IMR-90 (cell line): ENCODE measurements around the gene TIPARP. TPM values are rescaled to one million over a fixed set of nuclear protein-coding genes. Genes with fewer than 3 reads are reported as not detected.
"Not testable (repeated sequence)": the region's sequence is repeated elsewhere in the genome, so short reads cannot be mapped to it uniquely, and the experiment has no call there.

Experiments
- ATAC-seq: fragments of 200-7000 bp; cut with Tn5 transposase; 2 replicates; pipeline ENCODE4 v1.9.1; 2020; ENCODE audit warnings: low read depth, mild to moderate bottlenecking, moderate library complexity
- BruUV-seq: library from RNA; stranded (reverse); fragments of 400-500 nt; replicated peaks from 2 replicates; lab custom pipeline; 2021; lab: Mats Ljungman, UMichigan
- CTCF ChIA-PET: fragments of 300-600 bp; formaldehyde crosslinking; extraction: SDS; loops from one replicate; lab custom pipeline; 2021; ENCODE audit warnings: antibody characterized with exemption; lab: Yijun Ruan, JAX
- POLR2A ChIA-PET: fragments of 300-600 bp; sonication (Branson Sonifier 250); formaldehyde crosslinking; loops from one replicate; lab custom pipeline; 2022; ENCODE audit warnings: antibody characterized with exemption; ENCODE audit not compliant: unreplicated experiment; lab: Charles Lee
- DNase-seq: peaks from one replicate; pipeline ENCODE4 v3.0.0; 2013
- H2AFZ ChIP-seq: replicated peaks from 2 replicates; pipeline ENCODE3; 2013; ENCODE audit warnings: low read length, mild to moderate bottlenecking; ENCODE audit not compliant: poor library complexity
- H2AK5ac ChIP-seq: 2 replicates; pipeline ENCODE4 v1.6.1; 2013; ENCODE audit warnings: low read depth, low read length, inconsistent platforms
- H2AK9ac ChIP-seq: replicated peaks from 2 replicates; pipeline ENCODE3; 2013; ENCODE audit warnings: mild to moderate bottlenecking, low read depth, low read length, moderate library complexity; ENCODE audit not compliant: poor library complexity
- H2BK120ac ChIP-seq: 2 replicates; pipeline ENCODE4 v1.6.1; 2013; ENCODE audit warnings: low read depth, low read length, inconsistent platforms
- H2BK15ac ChIP-seq: 3 replicates; pipeline ENCODE4 v1.6.1; 2013; ENCODE audit warnings: low read depth, low read length, inconsistent platforms
- H2BK20ac ChIP-seq: 2 replicates; pipeline ENCODE4 v1.6.1; 2013; ENCODE audit warnings: low read depth, mild to moderate bottlenecking, inconsistent platforms, low read length, moderate library complexity
- H2BK5ac ChIP-seq: 2 replicates; pipeline ENCODE4 v1.6.1; 2013; ENCODE audit warnings: mild to moderate bottlenecking, low read depth, low read length, inconsistent platforms; ENCODE audit not compliant: poor library complexity, severe bottlenecking
- H3K14ac ChIP-seq: replicated peaks from 2 replicates; pipeline ENCODE4 v1.6.1; 2013; ENCODE audit warnings: low read depth, low read length, inconsistent platforms
- H3K18ac ChIP-seq: 2 replicates; pipeline ENCODE4 v1.6.1; 2013; ENCODE audit warnings: low read depth, low read length, control low read depth
- H3K23ac ChIP-seq: 2 replicates; pipeline ENCODE4 v1.6.1; 2013; ENCODE audit warnings: low read depth, low read length, inconsistent platforms
- H3K27ac ChIP-seq: 2 replicates; pipeline ENCODE4 v1.5.1; 2013; ENCODE audit warnings: mild to moderate bottlenecking, control low read depth, low read length; ENCODE audit not compliant: insufficient read depth
- H3K27me3 ChIP-seq: 2 replicates; pipeline ENCODE4 v1.6.1; 2013; ENCODE audit warnings: low read length; ENCODE audit not compliant: control insufficient read depth, insufficient read depth
- H3K36me3 ChIP-seq: 2 replicates; pipeline ENCODE4 v1.6.1; 2013; ENCODE audit warnings: low read length, mixed read lengths; ENCODE audit not compliant: control insufficient read depth, insufficient read depth
- H3K4ac ChIP-seq: 2 replicates; pipeline ENCODE4 v1.6.1; 2013; ENCODE audit warnings: low read depth, low read length, inconsistent platforms
- H3K4me1 ChIP-seq: 2 replicates; pipeline ENCODE4 v1.6.1; 2013; ENCODE audit warnings: low read length, mixed read lengths; ENCODE audit not compliant: control insufficient read depth, insufficient read depth
- H3K4me2 ChIP-seq: 2 replicates; pipeline ENCODE4 v1.6.1; 2013; ENCODE audit warnings: low read depth, mild to moderate bottlenecking, control low read depth, low read length, moderate library complexity
- H3K4me3 ChIP-seq: 2 replicates; pipeline ENCODE4 v1.5.1; 2013; ENCODE audit warnings: low read depth, mild to moderate bottlenecking, control low read depth, low read length, moderate library complexity; ENCODE audit not compliant: insufficient read depth
- H3K56ac ChIP-seq: 2 replicates; pipeline ENCODE4 v1.6.1; 2013; ENCODE audit warnings: low read length, inconsistent platforms; ENCODE audit not compliant: insufficient read depth; ENCODE audit errors: extremely low read depth
- H3K79me1 ChIP-seq, 2 experiments: 2 replicates each; pipeline ENCODE4 v1.6.1; 2013; ENCODE audit warnings: low read length in 2 of 2, inconsistent platforms in 1 of 2, low read depth in 1 of 2
- H3K9ac ChIP-seq: 2 replicates; pipeline ENCODE4 v1.6.1; 2013; ENCODE audit warnings: low read depth, low read length, control low read depth
- H3K9me1 ChIP-seq: 2 replicates; pipeline ENCODE4 v1.6.1; 2013; ENCODE audit warnings: low read length, inconsistent platforms; ENCODE audit not compliant: insufficient read depth
- H3K9me3 ChIP-seq: 2 replicates; pipeline ENCODE4 v1.6.1; 2013; ENCODE audit warnings: low read length; ENCODE audit not compliant: control insufficient read depth, insufficient read depth
- H4K20me1 ChIP-seq: 2 replicates; pipeline ENCODE4 v1.6.1; 2013; ENCODE audit warnings: low read length, inconsistent platforms; ENCODE audit not compliant: insufficient read depth
- H4K5ac ChIP-seq: 2 replicates; pipeline ENCODE4 v1.6.1; 2013; ENCODE audit warnings: mild to moderate bottlenecking, low read depth, low read length, control low read depth
- H4K8ac ChIP-seq, 2 experiments: 2 replicates each; pipeline ENCODE4 v1.6.1; 2013; ENCODE audit warnings: low read depth in 2 of 2, low read length in 2 of 2, control low read depth in 1 of 2, inconsistent platforms in 1 of 2
- H4K91ac ChIP-seq: 2 replicates; pipeline ENCODE4 v1.6.1; 2013; ENCODE audit warnings: low read depth, low read length, inconsistent platforms; ENCODE audit not compliant: insufficient read depth
- WGBS, 2 experiments: methylation state at CpG; one replicate each; pipeline versions ENCODE4 v1.1.5 to v1.1.7; 2013; ENCODE audit warnings: missing lambda C conversion rate in 2 of 2; ENCODE audit not compliant: insufficient read length in 1 of 2; ENCODE audit errors: extremely low coverage in 2 of 2; 5-methylcytosine and 5-hydroxymethylcytosine counted together
- dilution Hi-C: fragments of 300-500 bp; cut with HindIII; formaldehyde crosslinking; loops from one replicate; pipeline ENCODE4 v1.14.3; 2018; ENCODE audit warnings: low sequenced_read_pairs; ENCODE audit not compliant: unreplicated experiment
- in situ Hi-C: fragments of 300-500 bp; cut with MboI; formaldehyde crosslinking; loops from 3 replicates; pipeline ENCODE4 v1.14.3; 2019; ENCODE audit warnings: low sequenced_read_pairs, inconsistent platforms, mixed read lengths
- intact Hi-C: fragments of 100-400 bp; cut with micrococcal nuclease; formaldehyde crosslinking; loops from 2 replicates; pipeline ENCODE4 v1.10.0; 2022
- polyA plus RNA-seq, 3 experiments: library from polyadenylated mRNA; depleted of rRNA; stranded (reverse); fragments of >200 nt; gene quantifications; 2 replicates each; pipeline ENCODE4 v1.2.3, GENCODE V29; 2012; ENCODE audit warnings: low replicate concordance in 1 of 3
- total RNA-seq: library from RNA; depleted of rRNA; stranded (reverse); fragments of >200 nt; gene quantifications from 2 replicates; pipeline ENCODE4 v1.2.3, GENCODE V29; 2012

Gene TIPARP
- total and polyA plus RNA-seq, 2 of the 4 experiments (the other 2 are of a cell fraction) = 12.6 to 70.8 TPM

- CTCF ChIA-PET, H4K5ac ChIP-seq, H3K9me3 ChIP-seq, H3K4ac ChIP-seq, H3K4me3 ChIP-seq, H3K23ac ChIP-seq, H4K91ac ChIP-seq, H3K14ac ChIP-seq, POLR2A ChIA-PET, H3K27me3 ChIP-seq, H4K20me1 ChIP-seq, H4K8ac ChIP-seq, BruUV-seq, DNase-seq, H2AK5ac ChIP-seq, H2BK15ac ChIP-seq, dilution Hi-C loops, H3K36me3 ChIP-seq, H3K56ac ChIP-seq, H3K27ac ChIP-seq, H3K4me2 ChIP-seq, H2BK20ac ChIP-seq, H3K4me1 ChIP-seq, ATAC-seq, H2BK5ac ChIP-seq, H3K9ac ChIP-seq, H3K18ac ChIP-seq, H2AFZ ChIP-seq, H3K9me1 ChIP-seq, H2AK9ac ChIP-seq, H2BK120ac ChIP-seq, H3K79me1 ChIP-seq, intact Hi-C loops: not testable (repeated sequence)
- in situ Hi-C loops = loop anchor here (25.0 kb wide), 1 partner anchor 490 kb away; no protein-coding TSS in a partner anchor
- WGBS, 2 experiments = no CpG with 5 or more reads among the region's 2 CpGs
Observed at GRCh38 chr3:156652661-156653060, 21.7 kb upstream of the TIPARP start.
